Measurements from ENCODE around the gene MRPL17.
A peak's percentile ranks its signal among the peaks of the same experiment; 100 is the strongest.

Gene MRPL17

DNA sequence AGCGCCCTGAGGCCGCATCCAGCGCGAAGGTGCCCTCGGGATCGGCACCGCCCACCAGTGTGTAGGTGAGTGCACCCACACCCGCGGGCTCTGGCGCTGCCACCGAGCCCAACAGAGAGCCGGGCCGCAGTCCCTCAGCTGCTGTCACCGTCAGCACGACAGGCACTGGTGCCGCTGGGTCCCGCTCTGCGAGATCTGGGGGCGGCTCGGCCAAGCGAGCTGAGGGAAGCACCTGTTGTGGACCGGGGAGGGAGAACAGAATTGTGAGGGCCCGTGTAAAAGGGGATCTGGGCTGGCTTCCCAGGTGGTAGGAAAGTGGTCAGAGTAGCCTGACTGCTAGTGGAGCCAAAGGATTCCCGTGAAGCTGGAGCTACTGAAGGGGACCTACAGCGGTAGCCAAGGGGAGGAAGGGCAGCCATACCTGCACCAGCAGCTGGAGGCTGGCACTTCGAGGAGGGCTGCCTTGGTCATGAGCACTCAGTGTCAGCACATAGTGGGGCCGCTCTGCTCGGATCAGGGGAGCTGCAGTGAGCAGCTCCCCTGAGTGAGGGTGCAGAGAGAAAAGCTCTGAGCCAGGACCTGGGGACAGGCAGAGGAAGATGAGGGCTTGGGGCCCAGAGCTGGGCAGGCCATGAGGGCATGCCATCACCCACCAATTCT lies 52.4 kb downstream of the MRPL17 start:
- Histone ChIP-seq H2AFZ (ENCODE audit: low read length) (no peak overlapping the region), H3K79me1 (ENCODE audit: low read depth, low read length) (peaks cover 2% of the 10 kb centered on the region), H3K36me3 (replicated peaks in 1 of 2; ENCODE audit: control insufficient read depth in 2 of 2, insufficient read depth in 2 of 2, low read length in 2 of 2) (peaks cover 11 to 91% of the 10 kb centered on the region in 2 donors), H4K91ac (ENCODE audit: low read depth, low read length, poor library complexity) (no peak overlapping the region), H3K9ac (ENCODE audit: low read depth, low read length, poor library complexity) (peak overlapping the region; percentile 80), H2AK5ac (ENCODE audit: low read depth, low read length) (peak overlapping the region; percentile 54), H3K4me3 (ENCODE audit: low read length in 2 of 2) (peak overlapping the region in 1 of 2 donors; percentile 80), H3K4ac (ENCODE audit: low read length) (no peak overlapping the region), H3K4me2 (ENCODE audit: insufficient read depth, low read length, poor library complexity, severe bottlenecking) (peak overlapping the region; percentile 92), H2BK15ac (ENCODE audit: low read length) (no peak overlapping the region), H3K23ac (ENCODE audit: low read depth, low read length, poor library complexity) (peak overlapping the region; percentile 50), H2BK5ac (ENCODE audit: low read length) (no peak overlapping the region), H3K4me1 (ENCODE audit: control insufficient read depth in 2 of 2, insufficient read depth in 1 of 2, low read depth in 1 of 2, low read length in 2 of 2) (peaks cover 8 to 10% of the 10 kb centered on the region in 2 donors), H2BK120ac (ENCODE audit: low read depth, low read length) (no peak overlapping the region), H3K27me3 (ENCODE audit: control insufficient read depth in 3 of 3, insufficient read depth in 3 of 3, low read depth in 1 of 3, low read length in 3 of 3) (peaks cover 0 to 24% (median 3%) of the 10 kb centered on the region in 3 experiments), H2BK12ac (ENCODE audit: low read length) (no peak overlapping the region), H3K9me3 (replicated peaks in 1 of 2; ENCODE audit: control insufficient read depth in 2 of 2, insufficient read depth in 1 of 2, low read depth in 1 of 2, low read length in 2 of 2) (peaks cover 0 to 4% of the 10 kb centered on the region in 2 donors), H3K14ac (ENCODE audit: low read length) (no peak overlapping the region), H3K18ac (ENCODE audit: low read length) (peak overlapping the region; percentile 65), H3K27ac (replicated peaks; ENCODE audit: low read length) (no peak overlapping the region), H4K8ac (ENCODE audit: low read depth, low read length) (no peak overlapping the region)
- WGBS, 2 donors (ENCODE audit: extremely low coverage in 2 of 2, insufficient read length in 2 of 2, insufficient replicate concordance in 1 of 2) = no CpG with 5 or more reads among the region's 28 CpGs
- DNase-seq (ENCODE audit: low spot score) = no peak

Data from neuronal stem cell (in vitro differentiated cells).